OCI-LY3 (cell line): ENCODE measurements around the gene PARP15.

Experiments used
- H2AFZ ChIP-seq: fragments of 200-600, 300-600 bp; shearing (Covaris generic); 2 replicates; pipeline ENCODE4 v1.6.0; 2014; ENCODE audit warnings: antibody characterized with exemption, low read depth, low read length
- H3K27ac ChIP-seq: fragments of 200-600, 300-600 bp; sonication (generic); 2 replicates; pipeline ENCODE4 v1.5.1; 2014; ENCODE audit warnings: mild to moderate bottlenecking, low read length, moderate library complexity, mixed read lengths
- H3K27me3 ChIP-seq: fragments of 200-600, 300-600 bp; sonication (generic); 2 replicates; pipeline ENCODE4 v1.6.1; 2014; ENCODE audit warnings: low read depth, low read length, mixed read lengths
- H3K36me3 ChIP-seq: fragments of 200-600, 300-600 bp; sonication (generic); replicated peaks from 2 replicates; pipeline ENCODE3; 2014; ENCODE audit warnings: low read depth, low read length, mixed read lengths
- H3K4me1 ChIP-seq: fragments of 300-600, 200-600 bp; sonication (generic); 2 replicates; pipeline ENCODE4 v1.6.1; 2014; ENCODE audit warnings: low read length, mixed read lengths
- H3K4me2 ChIP-seq: fragments of 200-600, 300-600 bp; sonication (generic); 2 replicates; pipeline ENCODE4 v1.6.1; 2014; ENCODE audit warnings: low read length, mixed read lengths
- H3K4me3 ChIP-seq: fragments of 300-600, 200-600 bp; sonication (generic); 2 replicates; pipeline ENCODE4 v1.5.1; 2014; ENCODE audit warnings: antibody characterized with exemption, mild to moderate bottlenecking, low read length, moderate library complexity
- H3K79me2 ChIP-seq: fragments of 300-600, 200-600 bp; shearing (Covaris generic); 2 replicates; pipeline ENCODE4 v1.6.1; 2014; ENCODE audit warnings: mild to moderate bottlenecking, low read length, mixed read lengths
- H3K9ac ChIP-seq: fragments of 300-600, 200-600 bp; shearing (Covaris generic); 2 replicates; pipeline ENCODE4 v1.6.0; 2014; ENCODE audit warnings: mild to moderate bottlenecking, low read length, moderate library complexity
- H3K9me3 ChIP-seq: fragments of 200-600, 300-600 bp; shearing (Covaris generic); 2 replicates; pipeline ENCODE4 v1.6.1; 2014; ENCODE audit warnings: low read length, mixed read lengths; ENCODE audit not compliant: insufficient read depth
- H4K20me1 ChIP-seq: fragments of 200-600, 300-600 bp; sonication (generic); 2 replicates; pipeline ENCODE4 v1.6.1; 2016; ENCODE audit warnings: low read length, mixed read lengths; ENCODE audit not compliant: insufficient read depth
- EZH2phosphoT487 ChIP-seq: fragments of 200-600 bp; shearing (Covaris generic); IDR thresholded peaks from 2 replicates; pipeline ENCODE4 v1.6.1; 2018; ENCODE audit warnings: antibody characterized with exemption, mixed run types, low read depth
- TF ChIP-seq, protein P1 (sequence below): fragments of 200-600, 300-600 bp; sonication (generic); IDR thresholded peaks from 2 replicates; pipeline ENCODE4 v1.5.1; 2014; ENCODE audit warnings: antibody characterized with exemption, low read length, low read depth

The PARP15 gene

GRCh38 chr3:122603056-122603455, 25.6 kb downstream of the PARP15 start:
- Histone ChIP-seq H2AFZ (no peak overlapping the region), H3K79me2 (peaks cover 93% of the 10 kb centered on the region), H3K27ac (no peak overlapping the region), H3K9ac (no peak overlapping the region), H3K36me3 (peaks cover 65% of the 10 kb centered on the region), H3K4me2 (no peak overlapping the region), H3K9me3 (no peaks in the 10 kb centered on the region), H3K27me3 (no peaks in the 10 kb centered on the region), H3K4me1 (peaks cover 61% of the 10 kb centered on the region), H4K20me1 (no peaks in the 10 kb centered on the region), H3K4me3 (no peak overlapping the region)
- TF ChIP-seq, protein P1, sequence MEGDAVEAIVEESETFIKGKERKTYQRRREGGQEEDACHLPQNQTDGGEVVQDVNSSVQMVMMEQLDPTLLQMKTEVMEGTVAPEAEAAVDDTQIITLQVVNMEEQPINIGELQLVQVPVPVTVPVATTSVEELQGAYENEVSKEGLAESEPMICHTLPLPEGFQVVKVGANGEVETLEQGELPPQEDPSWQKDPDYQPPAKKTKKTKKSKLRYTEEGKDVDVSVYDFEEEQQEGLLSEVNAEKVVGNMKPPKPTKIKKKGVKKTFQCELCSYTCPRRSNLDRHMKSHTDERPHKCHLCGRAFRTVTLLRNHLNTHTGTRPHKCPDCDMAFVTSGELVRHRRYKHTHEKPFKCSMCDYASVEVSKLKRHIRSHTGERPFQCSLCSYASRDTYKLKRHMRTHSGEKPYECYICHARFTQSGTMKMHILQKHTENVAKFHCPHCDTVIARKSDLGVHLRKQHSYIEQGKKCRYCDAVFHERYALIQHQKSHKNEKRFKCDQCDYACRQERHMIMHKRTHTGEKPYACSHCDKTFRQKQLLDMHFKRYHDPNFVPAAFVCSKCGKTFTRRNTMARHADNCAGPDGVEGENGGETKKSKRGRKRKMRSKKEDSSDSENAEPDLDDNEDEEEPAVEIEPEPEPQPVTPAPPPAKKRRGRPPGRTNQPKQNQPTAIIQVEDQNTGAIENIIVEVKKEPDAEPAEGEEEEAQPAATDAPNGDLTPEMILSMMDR, result no peak
- TF ChIP-seq EZH2phosphoT487, result no peak

DNA sequence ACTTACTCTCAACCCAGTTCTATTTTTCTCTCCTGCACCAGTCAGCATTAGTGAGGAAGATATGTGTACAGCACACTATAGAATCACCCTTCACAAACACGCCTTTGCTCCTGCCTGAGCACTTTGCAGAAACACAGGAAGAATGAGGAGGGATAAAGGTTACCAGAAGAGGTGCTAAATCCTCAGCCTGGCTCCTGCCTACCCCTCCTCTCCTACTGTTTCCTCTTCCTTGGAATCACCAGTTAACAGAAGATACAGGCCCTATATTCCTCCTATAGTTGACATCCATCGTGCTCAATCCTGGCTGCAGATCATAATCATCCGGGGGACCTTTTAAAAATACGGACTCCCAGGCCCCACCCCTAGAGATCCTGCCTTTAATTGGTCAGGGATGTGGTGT, 28.9 kb downstream of the PARP15 start:
- H2AFZ ChIP-seq, result no peak overlapping the region
- no peaks in the 10 kb centered on the region for H3K27me3 ChIP-seq
- H3K79me2 ChIP-seq, result peaks cover 84% of the 10 kb centered on the region
- H3K4me1 ChIP-seq, result peaks cover 77% of the 10 kb centered on the region
- no peak overlapping the region; the same call in 1 of the 2 replicates for H3K9ac ChIP-seq
- H3K4me2 ChIP-seq, result no peak overlapping the region
- TF ChIP-seq, protein P1, result no peak
- no peak for TF ChIP-seq EZH2phosphoT487
- H3K9me3 ChIP-seq, result peaks cover 11% of the 10 kb centered on the region
- H3K36me3 ChIP-seq, result peaks cover 70% of the 10 kb centered on the region
- H4K20me1 ChIP-seq, result no peaks in the 10 kb centered on the region
- H3K27ac ChIP-seq, result peak overlapping the region; percentile 98
- H3K4me3 ChIP-seq, result no peak overlapping the region

GRCh38 chr3:122608916-122609315, 31.5 kb downstream of the PARP15 start:
- peaks cover 71% of the 10 kb centered on the region for H3K79me2 ChIP-seq
- no peaks in the 10 kb centered on the region for H4K20me1 ChIP-seq
- H3K4me1 ChIP-seq, result peaks cover 80% of the 10 kb centered on the region
- H3K4me2 ChIP-seq, result peak overlapping the region; percentile 61
- peaks cover 11% of the 10 kb centered on the region for H3K9me3 ChIP-seq
- peak overlapping the region; percentile 98 for H3K27ac ChIP-seq
- peak overlapping the region; percentile 36; the same call in 1 of the 2 replicates for H3K4me3 ChIP-seq
- H3K36me3 ChIP-seq, result peaks cover 65% of the 10 kb centered on the region
- H2AFZ ChIP-seq, result no peak overlapping the region
- H3K27me3 ChIP-seq, result no peaks in the 10 kb centered on the region
- no peak for TF ChIP-seq EZH2phosphoT487
- TF ChIP-seq, protein P1, result no peak
- H3K9ac ChIP-seq, result peak overlapping the region; percentile 77

- Histone ChIP-seq H3K9ac (peak overlapping the region; percentile 77), H3K4me2 (peak overlapping the region; percentile 61)
Measured at GRCh38 chr3:122609798-122610559, 32.5 kb downstream of the PARP15 start.

More at GRCh38 chr3:122609798-122610559, 32.5 kb downstream of the PARP15 start:
- Histone ChIP-seq H3K27ac (peak overlapping the region; percentile 98), H3K27me3 (no peaks in the 10 kb centered on the region), H3K4me3 (peak overlapping the region; percentile 36), H4K20me1 (no peaks in the 10 kb centered on the region), H3K9me3 (peaks cover 11% of the 10 kb centered on the region), H3K36me3 (peaks cover 68% of the 10 kb centered on the region), H2AFZ (no peak overlapping the region), H3K79me2 (peaks cover 66% of the 10 kb centered on the region), H3K4me1 (peaks cover 84% of the 10 kb centered on the region)
- TF ChIP-seq EZH2phosphoT487, result no peak
- TF ChIP-seq, protein P1, result no peak
